Measurements from ENCODE around the gene GABBR2. TPM values are rescaled to one million over a fixed set of nuclear protein-coding genes. Genes with fewer than 3 reads are reported as not detected.

Gene GABBR2
- total RNA-seq, 1 experiment from 2014 or later: not detected

DNA sequence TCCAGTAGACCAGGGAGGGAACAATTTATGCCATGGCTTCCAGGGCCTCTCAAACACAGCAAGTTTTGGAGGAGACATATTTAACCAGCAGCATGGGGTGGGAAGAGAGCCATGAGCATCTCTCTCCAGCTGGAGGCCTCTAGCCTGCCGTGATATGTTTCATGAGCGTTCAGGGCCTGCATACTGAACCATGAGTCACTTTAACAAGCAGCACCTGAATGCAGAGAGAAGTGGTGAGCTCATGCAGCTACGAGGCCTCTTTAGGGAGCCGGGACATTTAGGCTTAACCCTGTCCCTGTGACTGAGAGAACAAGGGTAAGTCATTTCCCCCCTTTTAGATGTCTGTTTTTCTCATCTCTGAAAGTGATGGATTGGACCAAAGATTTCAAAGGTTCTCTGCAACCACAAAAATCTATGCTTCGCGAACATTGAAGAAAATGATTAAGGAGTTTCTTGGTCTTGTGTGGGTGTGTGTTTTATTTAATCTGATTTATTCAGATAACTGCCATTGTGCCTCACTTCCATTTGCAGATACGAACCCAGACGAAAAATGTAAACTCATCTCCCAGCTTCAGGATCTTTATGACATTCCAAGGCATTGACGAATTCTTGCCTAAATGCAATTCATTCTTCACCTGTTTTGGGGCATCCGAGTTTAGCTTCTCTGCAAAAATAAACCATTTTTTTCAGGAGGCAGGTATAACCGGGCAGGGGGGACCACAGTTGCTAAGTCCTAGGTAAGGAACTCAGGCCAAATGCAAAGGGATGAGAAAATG, 157.0 kb downstream of the GABBR2 start:
- peaks cover 4% of the 10 kb centered on the region for H3K27me3 ChIP-seq (replicated peaks; ENCODE audit: insufficient read depth, low read depth, low read length, poor library complexity)
- no TSS peak for BruUV-seq (replicated peaks)
- ChIA-PET CTCF (no interaction called here), POLR2A (ENCODE audit: low non-redundant PET) (no interaction called here)
- H3K4me1 ChIP-seq (ENCODE audit: insufficient read depth, low read length, poor library complexity, severe bottlenecking): no peaks in the 10 kb centered on the region
- H3K9me3 ChIP-seq (ENCODE audit: low read depth, low read length, poor library complexity, severe bottlenecking): no peaks in the 10 kb centered on the region
- no peaks in the 10 kb centered on the region for H3K36me3 ChIP-seq (ENCODE audit: insufficient read depth, low read length, poor library complexity, severe bottlenecking)
- no peak overlapping the region for H3K4me3 ChIP-seq (ENCODE audit: low read depth, low read length, poor library complexity, severe bottlenecking)
- no peak overlapping the region for H3K27ac ChIP-seq (ENCODE audit: low read depth, low read length, poor library complexity, severe bottlenecking)
- intact Hi-C loops (cut with micrococcal nuclease; ENCODE audit: unreplicated experiment): no loop called here
- no peak for TF ChIP-seq EZH2 (IDR thresholded peaks at IDR 0.05; ENCODE audit: borderline replicate concordance, low read depth, low read length, poor library complexity, severe bottlenecking)
- TF ChIP-seq, protein P1, sequence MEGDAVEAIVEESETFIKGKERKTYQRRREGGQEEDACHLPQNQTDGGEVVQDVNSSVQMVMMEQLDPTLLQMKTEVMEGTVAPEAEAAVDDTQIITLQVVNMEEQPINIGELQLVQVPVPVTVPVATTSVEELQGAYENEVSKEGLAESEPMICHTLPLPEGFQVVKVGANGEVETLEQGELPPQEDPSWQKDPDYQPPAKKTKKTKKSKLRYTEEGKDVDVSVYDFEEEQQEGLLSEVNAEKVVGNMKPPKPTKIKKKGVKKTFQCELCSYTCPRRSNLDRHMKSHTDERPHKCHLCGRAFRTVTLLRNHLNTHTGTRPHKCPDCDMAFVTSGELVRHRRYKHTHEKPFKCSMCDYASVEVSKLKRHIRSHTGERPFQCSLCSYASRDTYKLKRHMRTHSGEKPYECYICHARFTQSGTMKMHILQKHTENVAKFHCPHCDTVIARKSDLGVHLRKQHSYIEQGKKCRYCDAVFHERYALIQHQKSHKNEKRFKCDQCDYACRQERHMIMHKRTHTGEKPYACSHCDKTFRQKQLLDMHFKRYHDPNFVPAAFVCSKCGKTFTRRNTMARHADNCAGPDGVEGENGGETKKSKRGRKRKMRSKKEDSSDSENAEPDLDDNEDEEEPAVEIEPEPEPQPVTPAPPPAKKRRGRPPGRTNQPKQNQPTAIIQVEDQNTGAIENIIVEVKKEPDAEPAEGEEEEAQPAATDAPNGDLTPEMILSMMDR (conservative IDR thresholded peaks at IDR 0.05; ENCODE audit: low read depth, low read length): no peak
- no peak for DNase-seq (ENCODE audit: low spot score)

DNA sequence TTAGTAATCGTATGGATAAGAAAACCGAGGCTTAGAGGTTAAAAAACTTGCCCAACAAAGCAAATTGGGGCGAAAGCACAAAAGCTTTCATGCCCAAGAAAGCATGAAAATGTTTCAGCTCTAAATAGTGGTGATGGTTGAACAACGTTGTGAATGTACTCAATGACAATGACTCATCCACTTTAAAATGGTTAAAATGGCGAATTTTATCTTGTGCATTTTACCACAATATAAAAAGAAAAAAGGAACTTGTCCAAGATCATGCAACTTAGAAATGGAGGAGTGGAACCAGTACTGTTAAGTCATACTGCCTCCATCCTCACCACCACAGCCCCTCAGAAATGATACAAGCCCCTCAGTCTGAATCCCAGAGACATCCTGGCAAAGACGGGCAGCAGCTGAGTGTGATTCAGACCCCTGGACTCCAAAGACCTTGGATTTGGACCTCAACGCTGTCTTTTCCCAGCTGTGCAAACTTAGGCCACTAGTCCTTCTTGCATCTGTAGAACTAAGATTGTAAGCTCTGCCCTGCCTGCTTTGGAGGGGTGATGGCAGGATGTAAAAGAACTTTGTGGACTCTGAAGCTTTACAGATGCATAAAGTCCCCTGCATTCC, 158.4 kb downstream of the GABBR2 start:
- Histone ChIP-seq H3K4me3 (ENCODE audit: low read depth, low read length, poor library complexity, severe bottlenecking) (no peak overlapping the region), H3K9me3 (ENCODE audit: low read depth, low read length, poor library complexity, severe bottlenecking) (no peaks in the 10 kb centered on the region), H3K4me1 (ENCODE audit: insufficient read depth, low read length, poor library complexity, severe bottlenecking) (no peaks in the 10 kb centered on the region), H3K36me3 (ENCODE audit: insufficient read depth, low read length, poor library complexity, severe bottlenecking) (no peaks in the 10 kb centered on the region), H3K27me3 (replicated peaks; ENCODE audit: insufficient read depth, low read depth, low read length, poor library complexity) (peaks cover 4% of the 10 kb centered on the region), H3K27ac (ENCODE audit: low read depth, low read length, poor library complexity, severe bottlenecking) (no peak overlapping the region)
- CTCF ChIA-PET: no interaction called here
- no TSS peak for BruUV-seq (replicated peaks)
- POLR2A ChIA-PET (ENCODE audit: low non-redundant PET): no interaction called here
- intact Hi-C loops (cut with micrococcal nuclease; ENCODE audit: unreplicated experiment): no loop called here
- TF ChIP-seq, protein P1 (conservative IDR thresholded peaks at IDR 0.05; ENCODE audit: low read depth, low read length): no peak
- no peak for TF ChIP-seq EZH2 (IDR thresholded peaks at IDR 0.05; ENCODE audit: borderline replicate concordance, low read depth, low read length, poor library complexity, severe bottlenecking)
- no peak for DNase-seq (ENCODE audit: low spot score)

DNA sequence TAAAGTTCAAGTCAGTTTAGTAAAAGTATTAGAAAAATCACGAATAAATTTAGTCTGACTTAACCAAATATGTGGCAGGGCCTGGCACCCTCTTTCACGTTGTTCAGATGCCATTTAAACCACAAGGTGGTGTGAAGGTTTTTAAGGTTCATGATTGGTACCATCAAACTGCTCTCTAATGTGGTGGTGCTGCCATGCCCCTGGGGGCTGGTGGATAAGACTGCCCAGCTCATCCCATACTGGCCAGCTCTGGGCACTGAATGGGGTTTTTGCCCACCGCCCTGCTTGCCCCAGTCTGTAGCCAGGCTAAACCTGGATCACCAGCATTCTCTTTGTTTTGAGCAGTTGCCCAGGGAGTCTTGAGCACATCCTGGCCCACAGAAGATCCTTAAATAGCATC, 159.3 kb downstream of the GABBR2 start:
- Histone ChIP-seq H3K4me3 (ENCODE audit: low read depth, low read length, poor library complexity, severe bottlenecking) (no peak overlapping the region), H3K27ac (ENCODE audit: low read depth, low read length, poor library complexity, severe bottlenecking) (no peak overlapping the region), H3K36me3 (ENCODE audit: insufficient read depth, low read length, poor library complexity, severe bottlenecking) (no peaks in the 10 kb centered on the region), H3K4me1 (ENCODE audit: insufficient read depth, low read length, poor library complexity, severe bottlenecking) (no peaks in the 10 kb centered on the region), H3K9me3 (ENCODE audit: low read depth, low read length, poor library complexity, severe bottlenecking) (no peaks in the 10 kb centered on the region), H3K27me3 (replicated peaks; ENCODE audit: insufficient read depth, low read depth, low read length, poor library complexity) (peaks cover 7% of the 10 kb centered on the region)
- POLR2A ChIA-PET (ENCODE audit: low non-redundant PET): no interaction called here
- no peak for DNase-seq (ENCODE audit: low spot score)
- intact Hi-C loops (cut with micrococcal nuclease; ENCODE audit: unreplicated experiment): no loop called here
- no peak for TF ChIP-seq EZH2 (IDR thresholded peaks at IDR 0.05; ENCODE audit: borderline replicate concordance, low read depth, low read length, poor library complexity, severe bottlenecking)
- TF ChIP-seq, protein P1 (conservative IDR thresholded peaks at IDR 0.05; ENCODE audit: low read depth, low read length): no peak
- CTCF ChIA-PET: no interaction called here
- BruUV-seq (replicated peaks): no TSS peak

Measured in A673 (cell line).